Measurements from ENCODE around the gene IFT43.

Gene IFT43

GRCh38 chr14:76080025-76080424, 94.5 kb downstream of the IFT43 start:
- no peak for DNase-seq (ENCODE audit: low read depth, low spot score)

- no peak for DNase-seq (ENCODE audit: low read depth, low spot score)
Measured at GRCh38 chr14:76080471-76080870, 94.9 kb downstream of the IFT43 start.

GRCh38 chr14:76081642-76082041, 96.1 kb downstream of the IFT43 start:
- DNase-seq (ENCODE audit: low read depth, low spot score) = no peak

GRCh38 chr14:76083796-76084765, 98.5 kb downstream of the IFT43 start:
- DNase-seq (ENCODE audit: low read depth, low spot score) = no peak

- DNase-seq (ENCODE audit: low read depth, low spot score) = no peak
Measured at GRCh38 chr14:76085358-76085757, 99.8 kb downstream of the IFT43 start.

- DNase-seq (ENCODE audit: low read depth, low spot score) = no peak
Measured at GRCh38 chr14:76086636-76087035, 101.1 kb downstream of the IFT43 start.

GRCh38 chr14:76088326-76088725, 102.8 kb downstream of the IFT43 start:
- no peak for DNase-seq (ENCODE audit: low read depth, low spot score)

- DNase-seq (ENCODE audit: low read depth, low spot score) = no peak
Measured at GRCh38 chr14:76088771-76089571, 103.4 kb downstream of the IFT43 start.

GRCh38 chr14:76089575-76089974, 104.0 kb downstream of the IFT43 start:
- DNase-seq (ENCODE audit: low read depth, low spot score) = no peak

GRCh38 chr14:76090616-76091391, 105.2 kb downstream of the IFT43 start:
- no peak for DNase-seq (ENCODE audit: low read depth, low spot score)

- DNase-seq (ENCODE audit: low read depth, low spot score) = no peak
Measured at GRCh38 chr14:76093077-76093476, 107.5 kb downstream of the IFT43 start.

GRCh38 chr14:76096257-76096656, 110.7 kb downstream of the IFT43 start:
- no peak for DNase-seq (ENCODE audit: low read depth, low spot score)

- no peak for DNase-seq (ENCODE audit: low read depth, low spot score)
Measured at GRCh38 chr14:76097547-76097946, 112.0 kb downstream of the IFT43 start.

- no peak for DNase-seq (ENCODE audit: low read depth, low spot score)
Measured at GRCh38 chr14:76098047-76098446, 112.5 kb downstream of the IFT43 start.

- no peak for DNase-seq (ENCODE audit: low read depth, low spot score)
Measured at GRCh38 chr14:76098916-76099675, 113.5 kb downstream of the IFT43 start.

GRCh38 chr14:76100236-76100635, 114.7 kb downstream of the IFT43 start:
- no peak for DNase-seq (ENCODE audit: low read depth, low spot score)

- no peak for DNase-seq (ENCODE audit: low read depth, low spot score)
Measured at GRCh38 chr14:76101391-76102379, 116.1 kb downstream of the IFT43 start.

GRCh38 chr14:76104802-76105355, 119.3 kb downstream of the IFT43 start:
- no peak for DNase-seq (ENCODE audit: low read depth, low spot score)

- DNase-seq (ENCODE audit: low read depth, low spot score) = no peak
Measured at GRCh38 chr14:76106188-76106587, 120.6 kb downstream of the IFT43 start.

Measured in iPS DF 19.7 (cell line).